ENCODE data around the gene TMEM143. TPM values are rescaled to one million over a fixed set of nuclear protein-coding genes. Genes with fewer than 3 reads are reported as not detected.
"Not testable (repeated sequence)": the region's sequence is repeated elsewhere in the genome, so short reads cannot be mapped to it uniquely, and the experiment has no call there.

Gene TMEM143
- total RNA-seq, 2 donors from 2014 or later: 6.3 to 18.4 TPM

GRCh38 chr19:48373567-48373966 is 9.8 kb upstream of the TMEM143 start:
- Histone ChIP-seq H3K27ac (no peak overlapping the region), H3K4me1 (ENCODE audit: control insufficient read depth in 1 of 2, low read depth in 2 of 2) (no peaks in the 10 kb centered on the region), H3K9me3 (no peaks in the 10 kb centered on the region), H3K36me3 (no peaks in the 10 kb centered on the region), H3K4me3 (no peak overlapping the region), H3K27me3 (replicated peaks; ENCODE audit: insufficient read depth) (no peaks in the 10 kb centered on the region)
- TF ChIP-seq CTCF (IDR thresholded peaks at IDR 0.05): no peak
- no peak for ATAC-seq (ENCODE audit: insufficient number of reproducible peaks, low FRiP score, low read depth)
- no peak for DNase-seq (ENCODE audit: low spot score)

DNA sequence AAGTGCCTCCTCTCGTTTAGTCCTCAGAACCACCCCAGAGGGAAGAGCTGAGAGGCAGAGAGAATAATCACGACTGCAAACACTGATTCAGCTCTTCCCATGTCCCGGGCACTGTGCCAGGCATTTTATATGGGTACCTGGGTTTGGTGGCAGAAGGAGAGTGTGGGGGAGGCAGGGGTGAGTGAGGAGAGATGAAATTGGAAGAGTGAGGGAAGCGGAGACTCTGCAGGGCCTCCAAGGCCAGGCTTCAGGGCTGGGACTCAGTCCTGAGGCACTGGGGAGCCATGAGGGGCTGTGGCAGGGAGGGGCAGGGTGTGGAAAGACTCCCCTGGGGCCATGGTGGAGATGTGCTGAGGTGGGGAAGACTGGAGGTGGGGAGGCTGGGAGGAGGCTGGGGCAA is 9.2 kb upstream of the TMEM143 start:
- ATAC-seq (ENCODE audit: insufficient number of reproducible peaks, low FRiP score, low read depth) (no peak), DNase-seq (ENCODE audit: low spot score) (no peak)
- no peak overlapping the region for H3K4me3 ChIP-seq
- H3K36me3 ChIP-seq: no peaks in the 10 kb centered on the region
- no peaks in the 10 kb centered on the region for H3K9me3 ChIP-seq
- H3K27me3 ChIP-seq (replicated peaks; ENCODE audit: insufficient read depth): no peaks in the 10 kb centered on the region
- no peaks in the 10 kb centered on the region for H3K4me1 ChIP-seq (ENCODE audit: control insufficient read depth in 1 of 2, low read depth in 2 of 2)
- TF ChIP-seq CTCF (IDR thresholded peaks at IDR 0.05): no peak
- no peak overlapping the region for H3K27ac ChIP-seq

GRCh38 chr19:48371771-48372170 is 8.0 kb upstream of the TMEM143 start:
- not testable (repeated sequence) for H3K9me3 ChIP-seq; ATAC-seq (ENCODE audit: insufficient number of reproducible peaks, low FRiP score, low read depth); DNase-seq (ENCODE audit: low spot score); H3K4me1 ChIP-seq (ENCODE audit: control insufficient read depth in 1 of 2, low read depth in 2 of 2); H3K36me3 ChIP-seq; H3K27me3 ChIP-seq (replicated peaks; ENCODE audit: insufficient read depth); H3K27ac ChIP-seq; H3K4me3 ChIP-seq

GRCh38 chr19:48371367-48371766 is 7.6 kb upstream of the TMEM143 start:
- no peak for DNase-seq (ENCODE audit: low spot score)
- no peak for ATAC-seq (ENCODE audit: insufficient number of reproducible peaks, low FRiP score, low read depth)
- no peak overlapping the region for H3K4me3 ChIP-seq
- no peaks in the 10 kb centered on the region for H3K27me3 ChIP-seq (replicated peaks; ENCODE audit: insufficient read depth)
- no peak overlapping the region for H3K27ac ChIP-seq
- no peaks in the 10 kb centered on the region for H3K36me3 ChIP-seq
- TF ChIP-seq CTCF (IDR thresholded peaks at IDR 0.05): no peak
- no peaks in the 10 kb centered on the region for H3K9me3 ChIP-seq
- H3K4me1 ChIP-seq (ENCODE audit: control insufficient read depth in 1 of 2, low read depth in 2 of 2): no peaks in the 10 kb centered on the region

DNA sequence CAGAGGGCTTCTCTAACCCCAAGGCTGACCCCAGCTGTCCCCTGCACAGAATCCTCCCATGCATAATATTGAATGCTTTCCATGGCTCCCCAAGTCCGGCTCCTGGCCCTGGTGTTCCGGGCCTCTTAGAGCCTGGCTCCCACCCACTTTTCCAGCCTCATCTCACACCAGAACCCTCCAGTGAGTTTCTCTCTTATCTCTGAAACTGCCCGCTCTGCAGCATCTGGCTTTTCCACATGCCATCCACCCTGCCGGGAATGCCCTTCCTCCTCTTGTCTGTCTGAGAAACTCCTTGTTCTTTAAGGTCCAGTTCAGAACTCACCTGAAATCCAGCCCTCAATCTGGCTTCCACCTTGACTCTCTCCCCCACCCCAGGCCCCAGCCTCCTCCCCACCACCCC is 7.2 kb upstream of the TMEM143 start:
- DNase-seq (ENCODE audit: low spot score): no peak
- ATAC-seq (ENCODE audit: insufficient number of reproducible peaks, low FRiP score, low read depth): no peak
- H3K4me1 ChIP-seq (ENCODE audit: control insufficient read depth in 1 of 2, low read depth in 2 of 2): no peaks in the 10 kb centered on the region
- TF ChIP-seq CTCF (IDR thresholded peaks at IDR 0.05): no peak
- no peaks in the 10 kb centered on the region for H3K36me3 ChIP-seq
- no peak overlapping the region for H3K27ac ChIP-seq
- no peak overlapping the region for H3K4me3 ChIP-seq
- H3K9me3 ChIP-seq: no peaks in the 10 kb centered on the region
- no peaks in the 10 kb centered on the region for H3K27me3 ChIP-seq (replicated peaks; ENCODE audit: insufficient read depth)

GRCh38 chr19:48368936-48369335 is 5.2 kb upstream of the TMEM143 start:
- Histone ChIP-seq H3K27ac (no peak overlapping the region), H3K36me3 (no peaks in the 10 kb centered on the region), H3K27me3 (replicated peaks; ENCODE audit: insufficient read depth) (no peaks in the 10 kb centered on the region), H3K4me1 (ENCODE audit: control insufficient read depth in 1 of 2, low read depth in 2 of 2) (no peaks in the 10 kb centered on the region), H3K4me3 (no peak overlapping the region), H3K9me3 (no peaks in the 10 kb centered on the region)
- ATAC-seq (ENCODE audit: insufficient number of reproducible peaks, low FRiP score, low read depth) (no peak), DNase-seq (ENCODE audit: low spot score) (no peak)
- no peak for TF ChIP-seq CTCF (IDR thresholded peaks at IDR 0.05)
